HuH-7.5 (cell line): ENCODE results near the gene HMG20B.
A peak's percentile ranks its signal among the peaks of the same experiment; 100 is the strongest.

ENCODE experiments used
- DNase-seq: peaks from one replicate; pipeline ENCODE4 v3.0.0; 2011; ENCODE audit warnings: low spot score

HMG20B gene

DNA sequence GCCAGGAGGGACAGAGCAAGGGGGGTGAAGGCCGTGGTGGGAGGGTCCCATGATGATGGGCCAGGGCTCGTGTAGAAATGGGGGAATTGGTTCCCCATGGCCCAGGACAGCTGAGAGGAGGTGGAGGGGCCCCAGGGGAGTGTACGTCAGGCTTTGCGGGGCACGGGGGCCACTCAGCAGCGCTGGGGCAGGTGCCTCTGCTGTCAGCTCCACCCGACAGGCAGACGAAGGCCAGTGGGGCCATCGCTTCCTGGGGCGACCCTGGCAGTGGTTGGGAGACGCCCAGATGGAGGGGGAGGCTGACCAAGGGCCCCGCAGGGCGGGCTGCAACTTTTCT is 35.7 kb upstream of the HMG20B start:
- DNase-seq = no peak

DNA sequence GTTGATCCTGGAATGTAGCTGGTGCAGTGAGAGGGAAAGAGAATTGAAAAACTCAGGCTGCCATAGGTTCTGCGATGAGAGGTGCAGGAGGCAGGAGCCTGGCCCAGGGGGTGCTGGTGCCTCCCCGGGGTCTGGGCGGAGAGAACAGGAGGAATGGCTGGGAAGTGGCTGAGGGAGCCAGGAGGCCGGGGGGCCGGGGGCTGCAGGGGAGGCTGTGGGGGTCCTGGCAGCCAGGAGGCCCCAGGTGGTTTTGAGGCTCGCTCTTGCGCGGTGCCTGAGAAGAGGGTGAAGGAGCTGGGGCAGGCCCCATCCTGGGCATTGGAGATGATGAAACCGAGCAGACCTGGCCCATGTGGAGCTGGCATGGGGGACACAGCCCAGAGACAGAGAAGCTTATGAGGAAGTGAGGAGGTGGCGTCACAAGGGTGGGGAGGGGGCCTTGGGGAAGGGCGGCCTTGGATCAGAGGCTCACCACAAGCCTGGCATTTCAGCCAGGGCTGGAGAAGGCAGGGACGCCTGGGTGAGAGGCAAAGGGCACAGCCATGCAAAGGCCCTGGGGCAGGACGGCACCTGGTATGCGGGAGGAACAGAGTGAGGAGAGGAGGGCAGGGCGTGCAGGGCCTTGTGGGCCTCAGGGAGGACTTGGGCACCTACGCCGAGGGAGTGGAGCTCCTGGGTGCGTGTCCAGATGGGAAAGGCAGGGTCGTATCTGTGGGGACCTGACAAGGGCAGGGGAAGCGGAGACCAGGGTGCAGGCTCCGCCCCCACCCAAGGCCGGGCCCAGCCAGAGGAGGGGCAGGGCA is 35.1 kb upstream of the HMG20B start:
- DNase-seq = no peak

DNA sequence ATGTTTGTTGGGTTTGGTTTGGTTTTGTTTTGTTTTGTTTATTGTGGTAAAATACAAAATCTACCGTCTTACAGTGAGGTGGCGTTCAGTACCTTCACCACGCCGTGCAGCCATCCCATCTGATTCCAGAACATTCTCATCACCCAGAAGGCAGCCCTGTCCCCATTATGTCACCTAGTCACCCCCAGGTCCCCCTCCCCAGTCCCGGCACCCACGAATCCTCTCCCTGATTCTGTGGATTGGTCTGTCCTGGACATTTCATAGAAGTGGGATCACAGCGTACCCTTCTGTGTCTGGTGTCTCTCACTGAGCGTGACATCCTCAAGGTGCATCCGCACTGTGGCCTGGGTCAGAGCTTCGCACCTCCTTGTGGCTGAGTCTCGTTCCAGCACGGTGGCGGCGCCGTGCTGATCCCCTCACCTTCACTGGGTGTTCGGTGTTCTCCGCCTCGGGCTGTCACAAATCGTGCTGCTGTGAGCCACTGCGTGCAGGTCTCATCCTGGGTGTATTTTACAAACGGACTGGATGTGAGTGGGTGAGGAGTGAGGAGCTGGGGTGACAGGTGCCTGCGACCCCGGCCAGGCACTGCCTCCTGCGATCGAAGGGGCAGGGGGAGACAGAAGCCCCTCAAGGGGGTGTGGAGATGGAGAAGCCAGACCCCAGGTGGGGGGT is 34.4 kb upstream of the HMG20B start:
- no peak for DNase-seq

DNA sequence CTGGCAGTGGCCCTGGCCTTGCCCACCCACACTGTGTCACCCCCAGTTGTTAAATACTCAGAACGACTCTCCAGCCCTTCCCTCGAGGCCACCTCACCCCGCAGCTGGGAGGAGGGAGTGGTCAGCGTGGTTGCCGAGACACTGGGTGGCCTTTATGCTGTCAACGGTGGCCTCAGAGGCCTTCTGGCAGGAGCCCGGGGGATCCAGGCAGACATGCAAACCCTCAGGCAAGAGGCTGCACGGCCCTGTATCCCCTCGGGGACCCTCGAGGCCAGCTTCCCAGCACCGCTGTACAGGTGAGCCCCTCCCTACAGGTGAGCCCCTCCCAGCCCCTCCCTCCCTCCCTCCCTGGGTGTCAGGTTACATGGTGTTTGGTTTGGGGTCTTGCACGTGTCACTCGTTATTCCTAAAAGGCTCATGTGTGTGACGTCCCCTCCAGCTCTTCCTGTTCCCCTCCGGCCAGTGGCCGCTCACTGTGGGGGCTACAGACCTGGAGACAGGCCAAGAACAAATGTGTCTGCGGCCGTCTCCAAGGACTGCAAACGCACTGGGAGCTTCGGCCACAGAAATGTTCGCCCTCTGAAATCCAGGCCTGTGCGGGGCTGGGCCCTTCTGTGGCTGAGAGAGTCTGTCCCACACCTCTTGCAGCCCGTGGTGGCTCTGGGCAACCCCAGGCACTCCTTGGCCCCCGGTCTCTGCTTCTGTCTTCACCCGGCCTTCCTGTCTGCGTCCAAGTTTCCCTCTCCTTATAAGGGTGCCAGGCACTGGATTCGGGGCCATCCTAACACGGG is 33.6 kb upstream of the HMG20B start, which contains the start of gene TEKTIP1:
Gene TEKTIP1 (plus strand): TSS at position 210 of the 791 bp plus-strand sequence. CDS start 4 bp downstream, at position 214.
- DNase-seq = no peak

DNA sequence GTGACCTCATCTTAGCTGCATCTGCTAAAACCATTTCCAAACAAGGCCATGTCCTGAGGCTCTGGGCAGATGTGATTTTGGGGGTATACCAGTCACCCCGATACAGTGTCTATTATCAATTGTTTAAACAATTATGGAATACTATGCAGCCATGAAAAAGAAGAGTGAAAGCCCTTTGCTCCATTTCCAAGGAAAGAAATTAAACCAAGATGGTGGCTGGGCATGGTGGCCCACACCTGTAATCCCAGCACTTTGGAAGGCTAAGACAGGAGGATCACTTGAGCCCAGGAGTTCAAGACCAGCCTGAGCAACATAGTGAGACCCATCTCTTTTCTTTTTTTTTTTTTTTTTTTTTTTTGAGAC is 33.0 kb upstream of the HMG20B start:
- no peak for DNase-seq

DNA sequence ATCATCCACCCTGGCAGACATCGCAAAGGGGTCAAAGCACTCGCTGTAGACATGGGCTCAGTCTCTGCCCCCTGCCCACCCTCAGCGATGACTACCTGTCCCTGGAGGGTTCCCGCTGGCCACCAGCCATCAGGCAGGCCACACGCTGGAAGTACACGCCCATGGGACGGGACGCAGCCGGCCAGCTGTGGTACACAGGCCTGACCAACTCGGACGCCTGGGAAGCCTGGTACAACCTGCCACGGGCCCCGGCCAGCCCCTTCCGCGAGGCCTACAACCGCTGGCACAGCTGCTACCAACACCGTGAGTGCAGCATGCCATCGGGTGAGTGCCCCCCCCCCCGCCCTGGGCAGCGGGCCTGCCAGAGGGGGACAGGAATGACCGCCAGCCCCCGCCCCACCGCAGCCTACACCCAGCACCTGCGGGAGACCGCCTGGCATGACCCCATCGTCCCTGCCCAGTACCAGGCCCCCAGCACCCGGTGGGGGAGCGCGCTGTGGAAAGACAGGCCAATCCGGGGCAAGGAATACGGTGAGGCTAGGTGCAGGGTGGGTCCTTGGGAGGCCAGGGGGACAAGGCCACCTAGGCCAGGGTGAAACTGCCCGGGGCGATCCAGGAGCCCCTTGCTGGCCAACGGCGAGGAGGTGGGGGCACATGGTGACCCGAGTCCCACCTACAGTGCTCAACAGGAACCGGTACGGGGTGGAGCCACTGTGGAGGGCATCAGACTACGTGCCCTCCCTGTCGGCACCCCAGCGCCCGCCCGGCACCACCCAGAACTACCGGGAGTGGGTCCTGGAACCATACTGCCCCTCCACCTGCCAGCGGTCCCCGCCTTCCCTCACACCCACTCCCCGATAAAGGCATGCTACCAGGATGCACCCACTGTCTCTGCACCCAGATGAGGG is 29.3 kb upstream of the HMG20B start:
- no peak for DNase-seq

DNA sequence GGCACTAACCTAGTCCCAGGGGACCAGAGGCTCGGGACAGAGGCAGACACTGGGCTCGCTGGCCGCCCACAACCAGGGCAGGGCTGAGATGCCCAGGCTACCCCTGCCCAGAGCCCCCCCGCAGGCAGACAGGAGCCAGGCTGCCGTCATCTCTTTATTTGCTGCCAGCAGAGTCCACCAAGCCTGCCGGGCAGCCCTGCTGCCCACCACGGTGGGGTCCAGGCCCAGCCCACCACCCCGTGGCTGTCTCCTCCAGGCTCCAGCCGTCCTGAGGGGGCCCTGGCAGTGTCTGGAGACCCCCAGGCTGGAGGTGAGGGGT is 28.7 kb upstream of the HMG20B start:
- no peak for DNase-seq

DNA sequence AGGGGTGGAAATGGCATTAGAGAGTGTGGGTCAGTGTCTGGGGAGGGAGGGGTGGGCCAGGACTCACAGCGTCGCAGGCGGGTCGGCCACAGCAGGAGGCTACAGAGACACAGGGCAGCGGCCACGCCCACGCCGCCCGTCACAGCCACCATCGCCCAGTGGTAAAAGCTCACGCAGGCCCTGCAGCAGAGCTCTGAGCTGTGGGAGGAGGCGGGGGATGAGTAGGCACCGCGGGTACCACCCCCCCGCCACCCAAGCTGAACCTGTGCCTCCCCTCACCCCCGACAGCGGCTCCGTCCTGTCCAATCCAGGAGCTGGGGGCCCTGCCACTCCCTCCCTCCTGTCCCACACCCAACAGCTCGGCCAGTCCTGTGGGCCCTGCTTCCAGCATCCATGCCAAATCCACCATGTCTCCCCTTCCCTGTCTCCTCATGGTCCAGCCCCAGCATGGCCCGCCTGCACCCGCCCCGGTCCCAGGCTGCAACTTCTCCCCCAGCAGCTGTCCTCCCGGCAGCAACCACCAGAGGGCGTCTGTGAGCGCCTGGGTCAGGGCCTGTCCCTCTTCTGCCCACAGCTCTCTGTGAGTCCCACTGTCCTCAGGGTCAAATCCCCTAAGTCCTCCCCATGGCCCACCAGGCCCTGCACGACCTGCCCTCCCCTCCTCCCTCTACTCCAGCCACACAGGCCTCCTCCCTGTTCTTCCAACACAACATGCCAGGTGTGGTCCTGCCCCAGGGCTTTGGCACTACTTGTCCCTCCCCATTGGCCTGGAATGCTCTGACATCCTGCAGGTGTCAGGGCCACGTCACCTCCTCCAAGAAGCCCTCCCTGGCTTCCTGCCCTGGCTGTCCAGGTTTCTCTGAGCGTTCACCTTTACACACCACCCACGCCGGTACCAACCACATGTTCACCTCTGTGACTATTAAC is 27.7 kb upstream of the HMG20B start:
- peak; percentile 93 for DNase-seq

DNA sequence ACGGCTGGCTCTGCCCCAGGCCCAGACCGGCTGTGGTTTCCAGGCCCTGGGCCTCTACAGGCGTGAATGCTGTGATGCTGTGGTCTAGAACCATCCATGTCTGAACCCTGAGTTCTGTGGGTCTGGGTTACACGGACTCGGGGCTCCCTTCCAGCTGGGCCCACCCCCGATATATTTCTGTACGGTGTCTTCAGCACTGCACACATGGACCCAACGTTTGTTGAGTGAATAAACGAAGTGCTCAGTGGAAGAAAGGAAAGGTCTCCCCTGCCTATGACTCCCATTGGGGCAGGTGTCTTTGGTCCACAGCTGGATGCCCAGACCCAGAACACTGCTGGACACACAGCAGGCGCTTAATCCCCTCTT is 27.1 kb upstream of the HMG20B start:
- DNase-seq = no peak

DNA sequence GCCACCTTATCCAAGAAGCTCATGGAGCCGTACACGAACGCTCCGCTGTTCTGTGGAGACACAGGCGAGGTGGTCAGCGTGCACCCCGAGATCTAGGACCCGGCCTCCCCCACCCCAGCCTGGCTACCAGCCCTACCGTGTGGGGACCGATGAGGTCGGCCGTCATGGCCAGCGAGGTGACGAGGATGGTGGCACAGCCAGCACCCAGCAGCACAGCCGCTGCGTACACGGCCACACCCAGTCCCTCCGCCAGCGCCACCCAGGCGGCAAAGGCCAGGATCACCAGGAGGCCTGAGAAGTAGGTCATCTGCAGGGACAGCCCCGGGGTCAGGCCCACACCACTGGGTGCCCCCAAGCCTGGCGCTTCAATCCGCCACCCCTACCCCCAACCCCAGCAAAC is 26.6 kb upstream of the HMG20B start:
- DNase-seq = no peak

DNA sequence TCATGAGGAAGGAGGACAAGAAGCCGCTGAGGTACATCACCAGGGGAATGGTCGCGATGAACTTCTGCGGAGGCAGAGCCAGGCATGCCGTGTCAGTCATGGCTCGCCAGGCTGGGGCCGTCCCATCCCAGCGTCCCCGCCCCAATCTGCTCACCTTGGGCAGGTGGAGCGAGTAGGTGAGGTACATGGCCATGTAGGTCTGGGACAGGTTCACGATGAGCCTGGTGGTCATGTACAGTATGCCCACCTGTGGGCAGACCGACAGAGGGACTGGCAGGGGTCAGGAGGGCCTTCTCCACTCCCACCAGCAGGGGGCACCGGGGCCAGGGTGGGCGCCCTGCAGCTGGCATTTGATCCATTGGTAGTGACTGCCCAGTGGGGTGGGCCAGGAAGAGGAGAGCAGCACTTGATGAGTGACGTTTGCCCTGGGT is 25.4 kb upstream of the HMG20B start:
- DNase-seq = no peak

DNA sequence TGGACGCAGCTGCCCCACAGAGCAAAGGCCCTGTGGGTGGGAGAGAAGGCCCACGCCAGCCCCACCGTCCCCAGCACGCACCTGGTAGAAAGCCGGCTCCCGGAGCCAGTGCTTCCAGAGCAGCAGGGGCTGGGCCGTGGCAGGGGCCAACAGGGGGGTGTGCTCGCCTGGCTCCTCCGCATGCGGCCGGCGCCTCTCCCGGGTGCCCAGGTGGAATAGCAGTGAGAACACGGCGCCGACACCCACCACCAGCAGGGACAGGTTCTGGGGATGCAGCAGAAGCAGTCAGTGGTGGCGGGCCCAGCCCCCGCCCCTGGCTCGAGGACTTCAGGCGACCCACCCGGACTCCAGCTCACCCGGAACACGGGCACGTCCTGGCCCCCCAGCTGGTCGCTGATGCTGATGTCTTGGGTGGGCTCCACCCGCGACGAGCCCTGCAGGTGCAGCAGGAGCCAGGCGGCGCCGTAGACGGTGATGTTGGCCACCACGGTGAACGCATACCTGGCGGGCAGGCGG is 24.9 kb upstream of the HMG20B start:
- no peak for DNase-seq

DNA sequence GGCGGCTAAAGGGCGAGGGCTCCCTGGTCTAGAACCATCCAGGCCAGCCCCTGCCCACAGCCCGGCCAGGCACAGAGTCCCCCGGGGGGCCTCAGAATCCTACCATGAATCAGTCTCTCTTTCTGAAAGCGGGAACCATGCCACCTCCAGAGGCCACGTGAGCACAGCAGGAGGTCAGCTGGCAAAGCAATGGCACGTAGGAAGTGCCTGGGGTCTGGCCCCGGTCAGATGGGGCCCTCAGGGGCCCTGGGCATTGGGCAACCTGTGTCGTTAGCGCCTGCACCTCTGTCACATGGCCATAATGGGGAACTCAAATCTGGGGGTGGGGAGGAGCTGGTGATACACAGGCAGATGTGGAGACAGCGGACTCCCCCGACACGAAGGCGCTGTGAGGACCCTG is 24.1 kb upstream of the HMG20B start:
- DNase-seq = no peak

DNA sequence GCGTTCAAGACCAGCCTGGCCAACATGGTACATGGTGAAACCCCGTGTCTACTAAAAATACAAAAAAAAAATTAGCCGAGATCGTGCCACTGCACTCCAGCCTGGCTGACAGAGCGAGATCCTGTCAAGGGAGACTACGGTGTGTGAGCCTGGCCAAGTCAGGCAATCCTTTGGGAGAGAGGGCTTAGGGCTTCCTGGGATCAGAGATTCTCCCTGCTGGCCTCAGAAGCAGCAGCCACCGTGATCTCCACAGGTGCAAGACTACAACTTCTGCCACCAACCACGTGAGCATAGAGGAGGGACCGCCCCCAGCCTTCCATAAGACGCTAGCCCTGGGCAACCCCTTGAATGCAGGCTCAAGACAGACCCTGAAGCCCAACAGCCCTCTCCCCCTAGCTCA is 22.9 kb upstream of the HMG20B start:
- no peak for DNase-seq

DNA sequence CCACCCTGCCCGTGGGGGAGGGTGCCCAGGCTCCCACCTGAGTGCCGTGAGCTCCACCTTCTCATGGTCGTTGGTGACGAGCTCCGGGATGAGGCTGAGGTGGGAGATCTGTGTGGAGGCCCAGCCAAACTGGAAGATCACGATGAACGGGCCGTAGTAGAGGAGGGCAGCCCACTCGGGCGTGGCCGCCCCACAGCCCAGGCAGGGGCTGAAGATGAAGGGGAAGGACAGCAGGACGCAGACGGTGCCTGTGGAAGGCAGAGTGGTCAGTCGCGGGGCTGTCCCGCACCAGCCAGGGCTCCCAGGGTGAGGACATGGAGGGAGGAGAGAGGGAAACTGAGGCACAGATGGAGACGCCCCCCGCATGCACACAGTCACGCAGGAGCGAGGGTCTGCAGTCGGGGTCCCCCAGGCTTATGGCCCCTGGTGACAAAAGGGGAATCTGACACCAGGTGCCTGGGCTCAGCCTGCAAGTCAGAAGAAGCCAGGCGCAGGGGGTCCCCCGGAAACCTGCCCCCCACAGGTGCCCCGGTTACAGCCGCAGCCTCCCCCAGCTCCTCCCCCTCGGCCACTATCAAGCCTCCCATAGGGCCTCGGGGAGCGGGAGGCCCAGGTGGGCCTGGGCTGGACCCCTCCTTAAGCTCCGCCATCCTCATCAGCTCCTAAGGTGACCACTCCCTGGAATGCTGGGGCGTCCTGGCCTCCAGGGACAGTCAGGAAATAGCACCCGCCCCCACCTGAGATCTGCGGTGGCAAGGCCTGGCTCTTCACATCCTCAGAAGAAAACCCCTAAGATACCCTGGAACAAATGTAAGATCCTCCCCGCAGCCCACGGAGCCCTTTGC is 21.6 kb upstream of the HMG20B start:
- no peak for DNase-seq

DNA sequence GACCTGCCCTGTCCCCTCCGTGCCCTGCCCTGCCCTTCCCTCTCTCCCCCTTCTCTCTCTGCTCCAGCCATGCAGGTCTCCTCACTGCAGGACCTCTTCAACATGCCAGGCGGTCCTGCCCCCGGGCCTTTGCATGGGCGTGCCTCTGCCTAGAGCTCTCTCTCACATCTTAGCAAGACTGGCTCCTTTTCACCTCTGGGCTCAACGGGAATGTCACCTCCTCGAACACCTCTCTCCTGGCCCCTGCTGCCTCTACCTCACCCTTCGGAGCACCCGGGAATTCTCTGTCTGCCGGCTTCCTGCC is 21.0 kb upstream of the HMG20B start:
- DNase-seq = no peak

DNA sequence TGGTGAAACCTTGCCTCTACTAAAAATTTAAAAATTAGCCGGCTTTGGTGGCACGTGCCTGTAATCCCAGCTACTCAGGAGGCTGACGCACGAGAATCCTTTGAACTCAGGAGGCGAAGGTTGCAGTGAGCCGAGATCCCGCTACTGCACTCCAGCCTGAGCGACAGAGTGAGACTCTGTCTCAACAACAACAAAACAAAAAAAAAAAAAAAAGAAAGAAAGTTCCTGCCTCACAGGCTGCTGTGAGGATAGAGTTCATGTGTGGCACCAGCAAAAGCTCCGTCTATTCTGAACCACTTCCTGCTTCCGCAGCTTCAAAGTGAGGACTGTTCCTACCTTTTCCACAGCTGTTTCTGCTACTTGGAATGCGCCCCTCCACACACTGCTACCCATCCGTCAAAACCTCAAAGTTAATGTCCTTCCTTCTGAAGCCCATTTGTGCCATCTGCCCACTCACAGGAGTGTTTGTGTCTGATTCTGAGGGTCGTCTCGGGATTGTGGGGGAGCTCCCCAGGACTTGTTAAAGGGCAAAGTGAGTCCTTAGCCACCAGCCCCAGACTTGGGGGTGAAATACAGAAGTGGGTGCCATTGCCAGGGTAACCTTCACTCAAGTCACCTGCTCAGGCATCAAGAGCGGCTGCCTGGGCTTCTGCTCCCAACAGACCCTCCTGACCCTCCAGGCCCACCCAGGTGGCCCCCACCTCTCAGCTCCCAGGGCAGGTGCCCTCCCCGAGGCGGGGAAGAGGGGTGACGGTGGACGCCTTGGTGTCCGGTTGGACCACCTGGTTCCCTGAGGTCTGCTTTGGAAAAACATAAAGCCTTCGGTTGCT is 18.3 kb upstream of the HMG20B start:
- DNase-seq = no peak

DNA sequence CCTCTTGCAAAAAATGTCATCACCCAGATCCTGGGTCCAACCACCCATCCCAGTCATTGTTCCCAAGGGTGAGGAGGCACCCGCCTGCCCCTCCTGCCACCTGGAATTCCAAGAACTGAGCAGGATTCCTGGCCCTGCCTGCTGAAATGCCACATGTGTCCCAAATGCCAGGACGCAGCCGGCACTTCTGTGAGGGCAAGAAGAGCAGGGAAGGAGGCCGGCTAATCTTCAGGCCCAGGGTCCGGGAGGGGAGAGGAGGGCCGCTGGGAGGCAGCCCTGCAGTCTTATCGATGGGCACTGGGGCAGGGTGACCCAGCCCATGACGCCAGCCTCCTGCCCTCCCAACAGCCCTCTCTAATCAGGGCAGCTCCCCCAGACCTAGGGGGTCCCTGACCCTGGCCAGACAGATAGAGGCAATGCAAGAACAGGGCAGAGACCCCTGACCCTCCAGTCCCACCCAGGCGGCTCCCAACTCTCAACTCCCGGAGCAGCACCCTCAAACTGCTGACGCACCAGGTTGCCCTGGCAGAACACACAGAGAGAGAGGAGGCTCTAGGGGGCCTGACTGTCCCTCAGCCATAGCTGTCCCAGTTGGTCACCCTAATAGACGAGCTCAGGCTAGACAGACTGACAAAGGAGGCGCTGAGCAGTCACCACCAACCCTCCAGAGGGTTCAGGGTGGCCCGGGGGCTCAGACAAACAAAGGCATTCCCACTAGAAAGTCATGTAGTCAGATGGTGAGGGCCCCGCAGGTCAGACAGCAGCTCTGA is 16.9 kb upstream of the HMG20B start:
- DNase-seq = no peak
